GM12878 (cell line): ENCODE measurements around the gene DKK1. TPM values are rescaled to one million over a fixed set of nuclear protein-coding genes. Genes with fewer than 3 reads are reported as not detected.

Experiments
- ATAC-seq: fragments of 200-7000 bp; cut with Tn5 transposase; 3 replicates; pipeline ENCODE4 v1.9.1; 2020; ENCODE audit warnings: mild to moderate bottlenecking, moderate library complexity
- BruUV-seq: library from RNA; stranded (reverse); fragments of 400-500 nt; replicated peaks from 2 replicates; lab custom pipeline; 2021; lab: Mats Ljungman, UMichigan
- CTCF ChIA-PET: fragments of 300-600 bp; sonication (Branson Sonifier 250); formaldehyde crosslinking; extraction: SDS; loops from one replicate; lab custom pipeline; 2021; ENCODE audit warnings: inconsistent platforms; lab: Yijun Ruan, JAX
- POLR2A ChIA-PET: fragments of 350-600 bp; formaldehyde crosslinking; extraction: SDS; loops from one replicate; lab custom pipeline; 2021; ENCODE audit warnings: inconsistent platforms; lab: Charles Lee
- RAD21 ChIA-PET: fragments of 300-600 bp; sonication (Branson Sonifier 250); formaldehyde crosslinking; loops from one replicate; lab custom pipeline; 2023; ENCODE audit warnings: antibody characterized with exemption; ENCODE audit not compliant: unreplicated experiment; lab: Charles Lee
- SMC1A ChIA-PET: fragments of 300-600 bp; sonication (Branson Sonifier 250); formaldehyde crosslinking; loops from one replicate; lab custom pipeline; 2023; ENCODE audit not compliant: unreplicated experiment, uncharacterized antibody; lab: Charles Lee
- DNase-seq: peaks from one replicate; pipeline ENCODE4 v3.0.0-alpha.2; 2011; ENCODE audit warnings: low read depth, low spot score
- FAIRE-seq: peaks from 3 replicates; lab custom pipeline; 2011; peaks lifted over from hg19 to GRCh38; lab: Jason Lieb, UNC
- H2AFZ ChIP-seq: 2 replicates; pipeline ENCODE4 v1.6.0; 2011; ENCODE audit warnings: low read depth, low read length, control low read depth; ENCODE audit not compliant: control insufficient read depth
- H3K27ac ChIP-seq: 2 replicates; pipeline ENCODE4 v1.5.1; 2011; ENCODE audit warnings: control low read depth; ENCODE audit not compliant: control insufficient read depth, insufficient read depth
- H3K27me3 ChIP-seq, 2 experiments: replicated peaks in 1 of 2; 2 replicates each; pipeline versions ENCODE4 v1.6.0 to v1.6.1; 2011; ENCODE audit warnings: low read length in 1 of 2; ENCODE audit not compliant: control insufficient read depth in 2 of 2, insufficient read depth in 2 of 2
- H3K36me3 ChIP-seq, 2 experiments: 2 replicates each; pipeline ENCODE4 v1.5.1; 2011; ENCODE audit warnings: low read length in 1 of 2; ENCODE audit not compliant: control insufficient read depth in 2 of 2, insufficient read depth in 2 of 2
- H3K4me1 ChIP-seq: 2 replicates; pipeline ENCODE4 v1.6.1; 2011; ENCODE audit warnings: mild to moderate bottlenecking, low read length, moderate library complexity, mixed read lengths; ENCODE audit not compliant: control insufficient read depth, insufficient read depth
- H3K4me2 ChIP-seq: 2 replicates; pipeline ENCODE4 v1.6.0; 2011; ENCODE audit warnings: control low read depth; ENCODE audit not compliant: control insufficient read depth, insufficient read depth
- H3K4me3 ChIP-seq: fragments of 200-600 bp; sonication (generic); 2 replicates; pipeline ENCODE4 v1.5.1; 2016
- H3K79me2 ChIP-seq: 2 replicates; pipeline ENCODE4 v1.6.0; 2011; ENCODE audit warnings: low read length; ENCODE audit not compliant: control insufficient read depth, insufficient read depth
- H3K9ac ChIP-seq: 2 replicates; pipeline ENCODE4 v1.8.0; 2011; ENCODE audit warnings: low read length, control low read depth, mixed read lengths; ENCODE audit not compliant: control insufficient read depth, insufficient read depth
- H3K9me3 ChIP-seq: replicated peaks from 3 replicates; pipeline ENCODE4 v1.5.1; 2011; ENCODE audit warnings: mild to moderate bottlenecking, low read length; ENCODE audit not compliant: control insufficient read depth, insufficient read depth
- H4K20me1 ChIP-seq: 2 replicates; pipeline ENCODE4 v1.6.0; 2011; ENCODE audit not compliant: control insufficient read depth, insufficient read depth
- ATF3 ChIP-seq: IDR thresholded peaks from 2 replicates; pipeline ENCODE4 v1.6.1; 2011; ENCODE audit warnings: low read depth, mild to moderate bottlenecking, low read length, moderate library complexity, borderline replicate concordance; ENCODE audit errors: extremely low read depth
- FOXM1 ChIP-seq: IDR thresholded peaks from 2 replicates; pipeline ENCODE4 v1.6.1; 2012; ENCODE audit warnings: low read depth, mild to moderate bottlenecking, inconsistent platforms, low read length, moderate library complexity
- HDAC2 ChIP-seq: fragments of 200-600 bp; sonication (generic); IDR thresholded peaks from 2 replicates; pipeline ENCODE4 v1.6.1; 2017
- HDGF ChIP-seq: fragments of 450-650 bp; IDR thresholded peaks from 2 replicates; pipeline ENCODE4 v1.6.1; 2016; ENCODE audit warnings: antibody characterized with exemption
- IRF4 ChIP-seq: IDR thresholded peaks from 2 replicates; pipeline ENCODE4 v1.6.1; 2011; ENCODE audit warnings: low read depth, low read length
- KDM1A ChIP-seq: fragments of 200-600 bp; sonication (generic); IDR thresholded peaks from 2 replicates; pipeline ENCODE4 v1.6.1; 2016; ENCODE audit warnings: borderline replicate concordance
- MXI1 ChIP-seq: fragments of 150-350 bp; IDR thresholded peaks from 2 replicates; pipeline ENCODE4 v1.6.1; 2011; ENCODE audit warnings: low read depth, mild to moderate bottlenecking, inconsistent platforms, low read length, improper control_type of control experiment
- NBN ChIP-seq: fragments of 450-650 bp; IDR thresholded peaks from 2 replicates; pipeline ENCODE4 v1.6.1; 2016
- NFIC ChIP-seq: IDR thresholded peaks from 2 replicates; pipeline ENCODE4 v1.6.1; 2012; ENCODE audit warnings: low read depth, mild to moderate bottlenecking, inconsistent platforms, low read length, moderate library complexity
- NFXL1 ChIP-seq: fragments of 450-650 bp; IDR thresholded peaks from 2 replicates; pipeline ENCODE4 v1.6.1; 2017; ENCODE audit warnings: antibody characterized with exemption, mild to moderate bottlenecking, borderline replicate concordance
- NR2C2 ChIP-seq: IDR thresholded peaks from 2 replicates; pipeline ENCODE4 v1.6.1; 2011; ENCODE audit warnings: borderline replicate concordance, low read depth; ENCODE audit not compliant: control insufficient read depth, insufficient read length
- NR2F1 ChIP-seq: fragments of 450-650 bp; conservative IDR thresholded peaks from 2 replicates; pipeline ENCODE4 v1.6.1; 2017; ENCODE audit warnings: mild to moderate bottlenecking
- POLR2AphosphoS5 ChIP-seq: IDR thresholded peaks from 2 replicates; pipeline ENCODE4 v1.6.1; 2011; ENCODE audit warnings: mild to moderate bottlenecking, low read length, inconsistent platforms
- RCOR1 ChIP-seq: conservative IDR thresholded peaks from 2 replicates; pipeline ENCODE4 v1.6.1; 2012; ENCODE audit warnings: low read depth, low read length, improper control_type of control experiment
- SUZ12 ChIP-seq: fragments of 200-600 bp; sonication (generic); IDR thresholded peaks from one replicate; pipeline ENCODE4 v1.6.1; 2018; ENCODE audit warnings: antibody characterized with exemption, mild to moderate bottlenecking; ENCODE audit not compliant: unreplicated experiment
- TARDBP ChIP-seq: IDR thresholded peaks from 2 replicates; pipeline ENCODE4 v1.6.1; 2016; ENCODE audit warnings: borderline replicate concordance
- ZNF274 ChIP-seq: IDR thresholded peaks from one replicate; pipeline ENCODE4 v1.8.0; 2011; ENCODE audit not compliant: insufficient read length, insufficient read depth
- ZNF622 ChIP-seq: fragments of 450-650 bp; IDR thresholded peaks from 2 replicates; pipeline ENCODE4 v1.6.1; 2017; ENCODE audit warnings: mild to moderate bottlenecking, inconsistent platforms
- ZSCAN29 ChIP-seq: fragments of 450-650 bp; IDR thresholded peaks from 2 replicates; pipeline ENCODE4 v1.6.1; 2017; ENCODE audit warnings: mild to moderate bottlenecking, moderate library complexity
- WGBS: methylation state at CpG from one replicate; pipeline ENCODE4 v1.1.6; 2016; ENCODE audit warnings: low lambda C conversion rate; ENCODE audit not compliant: insufficient replicate concordance, insufficient coverage; ENCODE audit errors: missing lambda C conversion rate; 5-methylcytosine and 5-hydroxymethylcytosine counted together
- in situ Hi-C: fragments of 300-500 bp; cut with MboI; formaldehyde crosslinking; loops from 9 replicates; pipeline ENCODE4 v1.14.3; 2018; ENCODE audit warnings: mixed read lengths
- intact Hi-C: fragments of 100-400 bp; cut with micrococcal nuclease; formaldehyde crosslinking; loops from one replicate; pipeline ENCODE4 v1.14.2; 2022; ENCODE audit not compliant: unreplicated experiment
- polyA plus RNA-seq, 11 experiments: library from polyadenylated mRNA; depleted of rRNA in 4 of 11; unstranded in 6 of 11; stranded (reverse) in 5 of 11; fragments of >200 nt; fragmentation: Nextera tagmentation in 4 of 11; fragmentation: Illumina TruSeq in 1 of 11; extraction: Ambion mirVana in 4 of 11; extraction: Trizol in 1 of 11; gene quantifications; 1 replicate in 1 of 11; 2 replicates in 10 of 11; pipeline versions ENCODE4 v1.2.1 to v1.2.3, GENCODE V29; 2011 to 2016; ENCODE audit warnings: inconsistent platforms in 2 of 11, missing spikeins in 2 of 11, low read depth in 1 of 11
- total RNA-seq, 4 experiments: library from RNA; depleted of rRNA in 3 of 4; stranded (reverse); fragments of >200 nt in 3 of 4; fragmentation: Illumina TruSeq in 1 of 4; extraction: Trizol in 1 of 4; gene quantifications; 2 replicates each; pipeline versions ENCODE4 v1.2.1 to v1.2.3, GENCODE V29; 2013 to 2021
- TF ChIP-seq, protein P1 (sequence below): fragments of 450-650 bp; IDR thresholded peaks from 2 replicates; pipeline ENCODE4 v1.6.1; 2016; ENCODE audit warnings: mild to moderate bottlenecking

DKK1 gene
- total and polyA plus RNA-seq, 10 of the 15 experiments (the other 5 are each of a cell fraction or from before 2014, with no cell fraction given) = 0.12 to 0.77 (median 0.33) TPM; not detected in 7

DNA sequence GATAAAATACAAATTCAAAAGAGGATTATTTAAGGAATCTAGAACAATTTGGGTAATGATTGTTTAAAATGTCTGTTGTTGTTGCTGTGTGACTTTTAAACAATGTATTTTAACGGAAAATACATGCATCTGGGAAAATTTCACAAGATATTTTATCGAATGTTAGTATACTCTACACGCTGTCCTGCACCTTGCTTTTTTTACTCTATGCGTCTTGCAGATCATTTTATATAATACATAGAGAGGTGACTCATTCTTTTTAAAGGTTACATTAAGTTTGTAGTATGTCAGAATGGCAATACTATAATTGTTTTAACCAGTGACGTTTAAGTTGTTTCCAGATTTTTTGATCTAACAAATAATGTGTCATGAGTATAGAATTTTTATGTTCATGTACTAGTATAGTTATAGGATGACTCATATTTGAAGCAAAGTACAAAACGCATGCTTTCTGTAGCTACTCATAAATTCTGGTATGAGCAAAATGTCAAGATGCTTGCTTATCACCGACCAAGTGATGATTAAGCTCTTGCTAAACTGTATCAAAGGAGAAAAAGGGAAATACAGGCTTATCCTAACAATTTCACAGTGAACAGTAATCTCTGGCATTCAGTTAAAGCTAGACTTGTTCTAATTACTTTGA is 4.9 kb downstream of the DKK1 start:
- intact Hi-C loops = no loop called here
- FAIRE-seq (no peak), DNase-seq (no peak), ATAC-seq (no peak)
- RAD21 ChIA-PET = no interaction called here
- in situ Hi-C loops = loop anchor here (10.0 kb wide), 1 partner anchor 166 kb away; no protein-coding TSS in a partner anchor
- H3K27ac ChIP-seq = no peak overlapping the region
- 24% methylated on average over 7 of the region's 7 CpGs for WGBS
- H3K27me3 ChIP-seq = peaks cover 3 to 6% of the 10 kb centered on the region in 2 experiments; a peak in 3 of 4 replicates
- no peaks in the 10 kb centered on the region for H3K79me2 ChIP-seq
- H2AFZ ChIP-seq = no peak overlapping the region
- no peak overlapping the region for H3K9ac ChIP-seq
- POLR2A ChIA-PET = no interaction called here
- no TSS peak for BruUV-seq
- H3K4me3 ChIP-seq = no peak overlapping the region
- H4K20me1 ChIP-seq = no peaks in the 10 kb centered on the region
- SMC1A ChIA-PET = no interaction called here
- H3K36me3 ChIP-seq = no peaks in the 10 kb centered on the region
- no peaks in the 10 kb centered on the region for H3K4me1 ChIP-seq
- no peak overlapping the region for H3K4me2 ChIP-seq
- CTCF ChIA-PET = no interaction called here
- no peak for TF ChIP-seq NR2C2
- TF ChIP-seq MXI1 = no peak
- TF ChIP-seq ZNF274 = no peak
- H3K9me3 ChIP-seq = no peaks in the 10 kb centered on the region

DNA sequence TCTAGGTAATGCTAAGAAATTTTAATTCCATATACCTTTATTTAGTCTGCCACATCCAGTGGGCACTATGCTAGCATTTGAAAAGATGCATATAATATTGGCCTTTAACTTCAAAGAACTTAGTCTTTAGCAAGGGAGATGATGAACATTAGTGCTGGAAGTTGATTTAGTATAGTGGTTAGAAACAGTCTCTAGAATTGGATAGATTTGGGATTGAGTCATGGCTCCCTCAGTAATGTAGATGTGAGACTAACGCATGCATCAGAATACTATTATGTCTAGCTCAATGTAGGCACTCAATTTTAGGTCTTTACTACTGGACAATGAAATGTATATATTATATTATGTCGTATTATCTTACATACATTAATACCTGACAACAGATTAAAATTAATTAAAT is 5.8 kb downstream of the DKK1 start:
- intact Hi-C loops = no loop called here
- 39% methylated on average over 2 of the region's 2 CpGs for WGBS
- ATAC-seq (no peak), FAIRE-seq (no peak), DNase-seq (no peak)
- Histone ChIP-seq H3K27ac (no peak overlapping the region), H3K9ac (no peak overlapping the region), H3K27me3 (no peaks in the 10 kb centered on the region), H4K20me1 (no peaks in the 10 kb centered on the region), H2AFZ (no peak overlapping the region), H3K4me2 (no peak overlapping the region), H3K9me3 (no peaks in the 10 kb centered on the region), H3K4me1 (no peaks in the 10 kb centered on the region), H3K36me3 (no peaks in the 10 kb centered on the region), H3K4me3 (no peak overlapping the region), H3K79me2 (no peaks in the 10 kb centered on the region)
- in situ Hi-C loops = loop anchor here (10.0 kb wide), 1 partner anchor 165 kb away; no protein-coding TSS in a partner anchor
- SMC1A ChIA-PET = no interaction called here
- BruUV-seq = no TSS peak
- CTCF ChIA-PET = no interaction called here
- RAD21 ChIA-PET = no interaction called here
- POLR2A ChIA-PET = no interaction called here
- no peak for TF ChIP-seq SUZ12
- no peak for TF ChIP-seq ZSCAN29
- TF ChIP-seq NFXL1 = no peak
- no peak for TF ChIP-seq ZNF622
- TF ChIP-seq IRF4 = no peak
- no peak for TF ChIP-seq KDM1A
- TF ChIP-seq NR2F1 = no peak
- TF ChIP-seq NFIC = no peak
- TF ChIP-seq POLR2AphosphoS5 = no peak
- no peak for TF ChIP-seq ATF3
- no peak for TF ChIP-seq NBN
- TF ChIP-seq FOXM1 = no peak
- TF ChIP-seq TARDBP = no peak
- no peak for TF ChIP-seq HDAC2
- no peak for TF ChIP-seq HDGF
- TF ChIP-seq RCOR1 = no peak
- TF ChIP-seq, protein P1, sequence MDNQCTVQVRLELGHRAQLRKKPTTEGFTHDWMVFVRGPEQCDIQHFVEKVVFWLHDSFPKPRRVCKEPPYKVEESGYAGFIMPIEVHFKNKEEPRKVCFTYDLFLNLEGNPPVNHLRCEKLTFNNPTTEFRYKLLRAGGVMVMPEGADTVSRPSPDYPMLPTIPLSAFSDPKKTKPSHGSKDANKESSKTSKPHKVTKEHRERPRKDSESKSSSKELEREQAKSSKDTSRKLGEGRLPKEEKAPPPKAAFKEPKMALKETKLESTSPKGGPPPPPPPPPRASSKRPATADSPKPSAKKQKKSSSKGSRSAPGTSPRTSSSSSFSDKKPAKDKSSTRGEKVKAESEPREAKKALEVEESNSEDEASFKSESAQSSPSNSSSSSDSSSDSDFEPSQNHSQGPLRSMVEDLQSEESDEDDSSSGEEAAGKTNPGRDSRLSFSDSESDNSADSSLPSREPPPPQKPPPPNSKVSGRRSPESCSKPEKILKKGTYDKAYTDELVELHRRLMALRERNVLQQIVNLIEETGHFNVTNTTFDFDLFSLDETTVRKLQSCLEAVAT = no peak
